Measurements from ENCODE around the gene IGFL3. TPM values are rescaled to one million over a fixed set of nuclear protein-coding genes. Genes with fewer than 3 reads are reported as not detected.

IGFL3 gene
- total and polyA plus RNA-seq, 2 of the 13 experiments (the other 11 are each of a cell fraction or from before 2014, with no cell fraction given), result not detected

DNA sequence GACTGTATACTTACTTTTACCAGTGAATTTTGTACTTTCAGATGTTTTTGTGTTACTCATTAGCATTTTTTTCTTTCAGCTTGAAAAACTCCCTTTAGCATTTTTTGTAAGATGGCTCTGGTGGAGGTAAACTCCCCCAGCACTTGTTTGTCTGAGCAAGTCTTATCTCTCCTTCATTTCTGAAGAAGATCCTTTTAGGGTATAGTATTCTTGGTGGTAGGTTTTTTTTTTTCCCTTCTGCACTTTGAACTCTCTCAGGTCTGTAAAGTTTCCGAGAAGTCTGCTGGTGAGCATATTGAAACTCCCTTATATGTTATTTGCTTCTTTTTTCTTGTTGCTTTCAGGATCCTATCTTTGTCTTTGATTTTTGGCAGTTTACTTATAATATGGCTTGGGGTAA lies 35.1 kb downstream of the IGFL3 start:
- DNase-seq (ENCODE audit: low spot score) (no peak), FAIRE-seq (no peak), ATAC-seq (no peak)
- Histone ChIP-seq H3K36me3 (replicated peaks in 1 of 2; ENCODE audit: control insufficient read depth in 1 of 2, insufficient read depth in 2 of 2, low read length in 2 of 2) (no peaks in the 10 kb centered on the region), H3K27me3 (ENCODE audit: control insufficient read depth in 1 of 2, insufficient read depth in 2 of 2, low read length in 2 of 2) (peaks cover 0 to 7% of the 10 kb centered on the region in 2 experiments; a peak in 1 of 5 replicates), H3K4me1 (ENCODE audit: insufficient read depth, low read length) (no peaks in the 10 kb centered on the region), H3K79me2 (ENCODE audit: insufficient read depth, low read length) (no peaks in the 10 kb centered on the region), H3K4me2 (ENCODE audit: low read depth, low read length) (no peak overlapping the region), H3K4me3 (replicated peaks in 1 of 3; ENCODE audit: insufficient read depth in 1 of 3, low read depth in 2 of 3, low read length in 3 of 3) (no peak overlapping the region), H3K9me3 (ENCODE audit: low read length) (peaks cover 15% of the 10 kb centered on the region; the same call in 1 of the 2 replicates), H3K27ac (ENCODE audit: extremely low read length, insufficient read depth, low read length) (no peak overlapping the region), H4K20me1 (ENCODE audit: insufficient read depth, low read length) (no peaks in the 10 kb centered on the region), H3K9ac (ENCODE audit: insufficient read depth, low read depth, low read length) (no peak overlapping the region), H2AFZ (ENCODE audit: low read length) (no peak overlapping the region)
- ChIA-PET POLR2A (no interaction called here), CTCF (ENCODE audit: low intra/inter-chr PET ratio, low total read pairs) (no interaction called here)
- BruUV-seq (replicated peaks), result no TSS peak
- intact Hi-C loops (cut with micrococcal nuclease; ENCODE audit: unreplicated experiment) (no loop called here), in situ Hi-C loops (cut with HindIII; ENCODE audit: extremely low pct_ligation_motif_present, low pct_unique_long_range_greater_than_20kb) (no loop called here)
- WGBS (ENCODE audit: low lambda C conversion rate), result 8% methylated on average over 1 of the region's 1 CpG
- no peak for TF ChIP-seq RXRB (CRISPR knock-in tag; IDR thresholded peaks at IDR 0.05; ENCODE audit: borderline replicate concordance)
- no peak for TF ChIP-seq ARNT2 (CRISPR knock-in tag; IDR thresholded peaks at IDR 0.05; ENCODE audit: low read depth)
- TF ChIP-seq ZFYVE20 (CRISPR knock-in tag; IDR thresholded peaks at IDR 0.05; ENCODE audit: borderline replicate concordance, low read depth), result no peak
- no peak for TF ChIP-seq MAFF (IDR thresholded peaks at IDR 0.05; ENCODE audit: low read depth, low read length)
- no peak for TF ChIP-seq POGZ (CRISPR knock-in tag; IDR thresholded peaks at IDR 0.05)
- TF ChIP-seq ARHGAP35 (CRISPR knock-in tag; IDR thresholded peaks at IDR 0.05; ENCODE audit: borderline replicate concordance), result no peak
- no peak for TF ChIP-seq ZNF563 (CRISPR knock-in tag; IDR thresholded peaks at IDR 0.05)
- TF ChIP-seq, protein P1, sequence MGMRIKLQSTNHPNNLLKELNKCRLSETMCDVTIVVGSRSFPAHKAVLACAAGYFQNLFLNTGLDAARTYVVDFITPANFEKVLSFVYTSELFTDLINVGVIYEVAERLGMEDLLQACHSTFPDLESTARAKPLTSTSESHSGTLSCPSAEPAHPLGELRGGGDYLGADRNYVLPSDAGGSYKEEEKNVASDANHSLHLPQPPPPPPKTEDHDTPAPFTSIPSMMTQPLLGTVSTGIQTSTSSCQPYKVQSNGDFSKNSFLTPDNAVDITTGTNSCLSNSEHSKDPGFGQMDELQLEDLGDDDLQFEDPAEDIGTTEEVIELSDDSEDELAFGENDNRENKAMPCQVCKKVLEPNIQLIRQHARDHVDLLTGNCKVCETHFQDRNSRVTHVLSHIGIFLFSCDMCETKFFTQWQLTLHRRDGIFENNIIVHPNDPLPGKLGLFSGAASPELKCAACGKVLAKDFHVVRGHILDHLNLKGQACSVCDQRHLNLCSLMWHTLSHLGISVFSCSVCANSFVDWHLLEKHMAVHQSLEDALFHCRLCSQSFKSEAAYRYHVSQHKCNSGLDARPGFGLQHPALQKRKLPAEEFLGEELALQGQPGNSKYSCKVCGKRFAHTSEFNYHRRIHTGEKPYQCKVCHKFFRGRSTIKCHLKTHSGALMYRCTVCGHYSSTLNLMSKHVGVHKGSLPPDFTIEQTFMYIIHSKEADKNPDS (CRISPR knock-in tag; IDR thresholded peaks at IDR 0.05), result no peak
- TF ChIP-seq ZSCAN22 (CRISPR knock-in tag; IDR thresholded peaks at IDR 0.05), result no peak
- no peak for TF ChIP-seq HES4 (CRISPR knock-in tag; IDR thresholded peaks at IDR 0.05; ENCODE audit: borderline replicate concordance)
- no peak for TF ChIP-seq ZNF577 (CRISPR knock-in tag; IDR thresholded peaks at IDR 0.05; ENCODE audit: borderline replicate concordance, low read depth)
- no peak for TF ChIP-seq ZFP37 (CRISPR knock-in tag; IDR thresholded peaks at IDR 0.05; ENCODE audit: borderline replicate concordance)
- no peak for TF ChIP-seq ZBTB43 (CRISPR knock-in tag; conservative IDR thresholded peaks at IDR 0.05)

All from HepG2 (cell line).